WTC11 (cell line): ENCODE measurements around the gene IFI27L2. TPM values are rescaled to one million over a fixed set of nuclear protein-coding genes. Genes with fewer than 3 reads are reported as not detected.

Source experiments
- ATAC-seq: fragments of 200-7000 bp; cut with Tn5 transposase; 2 replicates; pipeline ENCODE4 v1.10.0; 2021; ENCODE audit warnings: mild to moderate bottlenecking, moderate library complexity
- CTCF ChIA-PET: fragments of 300-600 bp; sonication (Branson Sonifier 250); formaldehyde crosslinking; loops from one replicate; lab custom pipeline; 2021; ENCODE audit warnings: antibody characterized with exemption; lab: Charles Lee
- POLR2A ChIA-PET: fragments of 350-600 bp; sonication (Branson Sonifier 250); formaldehyde crosslinking; loops from one replicate; lab custom pipeline; 2021; ENCODE audit warnings: antibody characterized with exemption; lab: Charles Lee
- DNase-seq: peaks from one replicate; pipeline ENCODE4 v3.0.0; 2021; ENCODE audit warnings: low spot score
- H3K27ac Mint-ChIP-seq: 2 replicates; pipeline ENCODE4 v1.8.0; 2021; ENCODE audit warnings: mixed read lengths
- H3K27me3 Mint-ChIP-seq: 2 replicates; pipeline ENCODE4 v1.8.0; 2021; ENCODE audit warnings: low read depth, mild to moderate bottlenecking, moderate library complexity, mixed read lengths
- H3K36me3 Mint-ChIP-seq: 2 replicates; pipeline ENCODE4 v1.8.0; 2021; ENCODE audit warnings: mixed read lengths
- H3K4me1 Mint-ChIP-seq: 2 replicates; pipeline ENCODE4 v1.8.0; 2022; ENCODE audit warnings: mixed read lengths
- H3K4me3 Mint-ChIP-seq: 2 replicates; pipeline ENCODE4 v1.8.0; 2021; ENCODE audit warnings: mild to moderate bottlenecking, moderate library complexity, mixed read lengths
- H3K9me3 Mint-ChIP-seq: 2 replicates; pipeline ENCODE4 v1.8.0; 2021; ENCODE audit warnings: mixed read lengths
- ATF2 ChIP-seq: sonication (generic); formaldehyde crosslinking; IDR thresholded peaks from 2 replicates; pipeline ENCODE4 v1.8.1; 2022; ENCODE audit warnings: low read depth, missing genetic modification reagents, borderline replicate concordance
- ATF3 ChIP-seq: sonication (generic); formaldehyde crosslinking; conservative IDR thresholded peaks from 2 replicates; pipeline ENCODE4 v1.8.1; 2022; ENCODE audit warnings: mild to moderate bottlenecking, missing genetic modification reagents
- ATF6 ChIP-seq: sonication (generic); formaldehyde crosslinking; IDR thresholded peaks from 2 replicates; pipeline ENCODE4 v1.8.1; 2023; ENCODE audit warnings: mild to moderate bottlenecking, missing genetic modification reagents
- CREB1 ChIP-seq: sonication (generic); formaldehyde crosslinking; IDR thresholded peaks from 2 replicates; pipeline ENCODE4 v1.8.0; 2023; ENCODE audit warnings: mild to moderate bottlenecking, missing genetic modification reagents
- E2F5 ChIP-seq: sonication (generic); formaldehyde crosslinking; IDR thresholded peaks from 2 replicates; pipeline ENCODE4 v1.8.1; 2022; ENCODE audit warnings: mild to moderate bottlenecking, moderate library complexity, missing genetic modification reagents
- EMX1 ChIP-seq: fragments of 250-450 bp; sonication (Bioruptor Pico); IDR thresholded peaks from 2 replicates; pipeline ENCODE4 v1.8.0; 2021; ENCODE audit warnings: mild to moderate bottlenecking
- FOXK1 ChIP-seq: sonication (generic); formaldehyde crosslinking; IDR thresholded peaks from 2 replicates; pipeline ENCODE4 v1.8.0; 2022; ENCODE audit warnings: mild to moderate bottlenecking, moderate library complexity, missing genetic modification reagents
- FOXP4 ChIP-seq: sonication (generic); formaldehyde crosslinking; IDR thresholded peaks from 2 replicates; pipeline ENCODE4 v1.8.0; 2022; ENCODE audit warnings: mild to moderate bottlenecking, missing genetic modification reagents
- GABPB1 ChIP-seq: sonication (generic); formaldehyde crosslinking; IDR thresholded peaks from 2 replicates; pipeline ENCODE4 v1.8.1; 2023; ENCODE audit warnings: mild to moderate bottlenecking, missing genetic modification reagents
- HMGA2 ChIP-seq: fragments of 250-450 bp; sonication (Bioruptor Pico); IDR thresholded peaks from 2 replicates; pipeline ENCODE4 v1.4.0; 2021; ENCODE audit warnings: mild to moderate bottlenecking, moderate library complexity
- IRF1 ChIP-seq: sonication (generic); formaldehyde crosslinking; IDR thresholded peaks from 2 replicates; pipeline ENCODE4 v1.8.0; 2023; ENCODE audit warnings: missing genetic modification reagents
- NR3C1 ChIP-seq: sonication (generic); formaldehyde crosslinking; conservative IDR thresholded peaks from 2 replicates; pipeline ENCODE4 v1.8.1; 2023; ENCODE audit warnings: low read depth, mild to moderate bottlenecking, missing genetic modification reagents
- OVOL2 ChIP-seq: fragments of 250-450 bp; sonication (Bioruptor Pico); IDR thresholded peaks from 2 replicates; pipeline ENCODE4 v1.9.0; 2021; ENCODE audit warnings: mild to moderate bottlenecking, borderline replicate concordance
- RELA ChIP-seq: sonication (generic); formaldehyde crosslinking; IDR thresholded peaks from 2 replicates; pipeline ENCODE4 v1.8.1; 2022; ENCODE audit warnings: missing genetic modification reagents, mild to moderate bottlenecking, borderline replicate concordance
- SOX15 ChIP-seq: fragments of 250-450 bp; sonication (Bioruptor Pico); IDR thresholded peaks from 2 replicates; pipeline ENCODE4 v1.9.0; 2021; ENCODE audit warnings: mild to moderate bottlenecking
- TEAD4 ChIP-seq: sonication (generic); formaldehyde crosslinking; IDR thresholded peaks from 2 replicates; pipeline ENCODE4 v1.8.0; 2022; ENCODE audit warnings: mild to moderate bottlenecking, missing genetic modification reagents
- TP53 ChIP-seq: sonication (generic); formaldehyde crosslinking; IDR thresholded peaks from 2 replicates; pipeline ENCODE4 v1.8.1; 2023; ENCODE audit warnings: mild to moderate bottlenecking, missing genetic modification reagents
- USF1 ChIP-seq: sonication (generic); formaldehyde crosslinking; IDR thresholded peaks from 2 replicates; pipeline ENCODE4 v1.8.0; 2022; ENCODE audit warnings: mild to moderate bottlenecking, missing genetic modification reagents
- ZMAT4 ChIP-seq: fragments of 250-450 bp; sonication (Bioruptor Pico); IDR thresholded peaks from 2 replicates; pipeline ENCODE4 v1.9.0; 2021; ENCODE audit warnings: mild to moderate bottlenecking
- ZNF416 ChIP-seq: fragments of 250-450 bp; sonication (Bioruptor Pico); IDR thresholded peaks from 2 replicates; pipeline ENCODE4 v1.9.0; 2021; ENCODE audit warnings: mild to moderate bottlenecking, inconsistent platforms
- ZNF425 ChIP-seq: fragments of 250-450 bp; sonication (Bioruptor Pico); conservative IDR thresholded peaks from 2 replicates; pipeline ENCODE4 v1.9.0; 2021; ENCODE audit warnings: mild to moderate bottlenecking
- ZNF671 ChIP-seq: fragments of 250-450 bp; sonication (Bioruptor Pico); IDR thresholded peaks from 2 replicates; pipeline ENCODE4 v1.8.0; 2021; ENCODE audit warnings: mild to moderate bottlenecking
- total RNA-seq: library from RNA; stranded (reverse); gene quantifications from 3 replicates; pipeline ENCODE4 v1.2.3, GENCODE V29; 2021

The IFI27L2 gene
- total RNA-seq, 1 experiment from 2014 or later = 22.1 TPM

GRCh38 chr14:94113908-94114588, 15.4 kb downstream of the IFI27L2 start:
- no peaks in the 10 kb centered on the region for H3K36me3 Mint-ChIP-seq
- POLR2A ChIA-PET = no interaction called here
- H3K4me3 Mint-ChIP-seq = no peak overlapping the region
- no peak overlapping the region for H3K27ac Mint-ChIP-seq
- peaks cover 14% of the 10 kb centered on the region; the same call in 1 of the 2 replicates for H3K4me1 Mint-ChIP-seq
- H3K27me3 Mint-ChIP-seq = peaks cover 2% of the 10 kb centered on the region
- TF ChIP-seq CREB1 (no peak), FOXP4 (CRISPR knock-in tag) (no peak), OVOL2 (CRISPR knock-in tag) (no peak), NR3C1 (no peak), TP53 (CRISPR knock-in tag) (no peak), TEAD4 (CRISPR knock-in tag) (no peak), HMGA2 (CRISPR knock-in tag) (no peak), RELA (no peak), FOXK1 (CRISPR knock-in tag) (no peak), SOX15 (CRISPR knock-in tag) (no peak), EMX1 (CRISPR knock-in tag) (no peak), ZNF671 (CRISPR knock-in tag) (no peak), ZNF416 (no peak), ATF3 (CRISPR knock-in tag) (no peak), ZMAT4 (CRISPR knock-in tag) (no peak), IRF1 (no peak)
- H3K9me3 Mint-ChIP-seq = no peaks in the 10 kb centered on the region
- DNase-seq = no peak
- CTCF ChIA-PET = interaction anchor here (1.5 to 2.6 kb wide), 3 partner anchors 15 to 78 kb away, joined by 4 to 9 read pairs (median 8); partner anchors contain the start of gene IFI27L2
- ATAC-seq = no peak

- Mint-ChIP-seq H3K4me3 (no peak overlapping the region), H3K27me3 (peaks cover 2% of the 10 kb centered on the region; the same call in 1 of the 2 replicates), H3K4me1 (peaks cover 14% of the 10 kb centered on the region; the same call in 1 of the 2 replicates), H3K9me3 (no peaks in the 10 kb centered on the region), H3K27ac (no peak overlapping the region), H3K36me3 (no peaks in the 10 kb centered on the region)
- ChIA-PET CTCF (interaction anchor here (2.0 to 2.6 kb wide), 2 partner anchors 16 to 19 kb away, joined by 8 to 9 read pairs; partner anchors contain the start of gene IFI27L2), POLR2A (no interaction called here)
- ATAC-seq = no peak
- no peak for DNase-seq
- no peak for TF ChIP-seq E2F5 (CRISPR knock-in tag)
- no peak for TF ChIP-seq ATF3 (CRISPR knock-in tag)
- TF ChIP-seq ATF6 = no peak
- TF ChIP-seq FOXP4 (CRISPR knock-in tag) = no peak
- no peak for TF ChIP-seq ZNF425
- no peak for TF ChIP-seq ATF2 (CRISPR knock-in tag)
- TF ChIP-seq USF1 (CRISPR knock-in tag) = no peak
- no peak for TF ChIP-seq GABPB1
These were observed 15.9 kb downstream of the IFI27L2 start for GRCh38 chr14:94113490-94113889.
